ENCODE data around the gene CNTLN.
"Not testable (repeated sequence)": the region's sequence is repeated elsewhere in the genome, so short reads cannot be mapped to it uniquely, and the experiment has no call there.

CNTLN gene

DNA sequence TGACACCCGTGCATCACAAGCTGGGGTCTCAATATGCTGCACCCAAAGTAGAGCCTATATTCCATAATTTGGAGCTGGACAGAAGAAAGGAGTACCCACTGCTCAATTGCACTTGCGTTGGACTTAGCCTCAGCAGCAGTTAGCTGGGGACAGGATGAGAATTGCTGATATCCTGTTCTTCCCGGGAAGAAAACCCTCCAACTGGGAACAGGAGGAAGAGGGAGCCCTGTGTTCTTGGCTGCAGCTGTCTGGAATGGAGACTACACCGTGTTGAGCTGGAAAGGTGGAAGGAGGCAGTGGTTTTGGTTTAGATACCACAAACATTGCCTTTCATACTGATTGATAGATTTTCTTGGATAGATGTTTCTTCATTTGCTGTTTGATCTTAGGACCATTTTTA is 24.6 kb downstream of the CNTLN start:
- H3K27me3 ChIP-seq (replicated peaks; ENCODE audit: control insufficient read depth, insufficient read depth, low read length): no peaks in the 10 kb centered on the region
- no peak overlapping the region for H3K4me3 ChIP-seq (replicated peaks; ENCODE audit: low read depth, low read length)
- DNase-seq (ENCODE audit: extremely low read depth, insufficient read length): no peak
- TF ChIP-seq, protein P1, sequence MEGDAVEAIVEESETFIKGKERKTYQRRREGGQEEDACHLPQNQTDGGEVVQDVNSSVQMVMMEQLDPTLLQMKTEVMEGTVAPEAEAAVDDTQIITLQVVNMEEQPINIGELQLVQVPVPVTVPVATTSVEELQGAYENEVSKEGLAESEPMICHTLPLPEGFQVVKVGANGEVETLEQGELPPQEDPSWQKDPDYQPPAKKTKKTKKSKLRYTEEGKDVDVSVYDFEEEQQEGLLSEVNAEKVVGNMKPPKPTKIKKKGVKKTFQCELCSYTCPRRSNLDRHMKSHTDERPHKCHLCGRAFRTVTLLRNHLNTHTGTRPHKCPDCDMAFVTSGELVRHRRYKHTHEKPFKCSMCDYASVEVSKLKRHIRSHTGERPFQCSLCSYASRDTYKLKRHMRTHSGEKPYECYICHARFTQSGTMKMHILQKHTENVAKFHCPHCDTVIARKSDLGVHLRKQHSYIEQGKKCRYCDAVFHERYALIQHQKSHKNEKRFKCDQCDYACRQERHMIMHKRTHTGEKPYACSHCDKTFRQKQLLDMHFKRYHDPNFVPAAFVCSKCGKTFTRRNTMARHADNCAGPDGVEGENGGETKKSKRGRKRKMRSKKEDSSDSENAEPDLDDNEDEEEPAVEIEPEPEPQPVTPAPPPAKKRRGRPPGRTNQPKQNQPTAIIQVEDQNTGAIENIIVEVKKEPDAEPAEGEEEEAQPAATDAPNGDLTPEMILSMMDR (IDR thresholded peaks at IDR 0.05; ENCODE audit: insufficient read depth, low read length, poor library complexity, severe bottlenecking): no peak
- no peaks in the 10 kb centered on the region for H3K36me3 ChIP-seq (ENCODE audit: control insufficient read depth, insufficient read depth, low read length)

DNA sequence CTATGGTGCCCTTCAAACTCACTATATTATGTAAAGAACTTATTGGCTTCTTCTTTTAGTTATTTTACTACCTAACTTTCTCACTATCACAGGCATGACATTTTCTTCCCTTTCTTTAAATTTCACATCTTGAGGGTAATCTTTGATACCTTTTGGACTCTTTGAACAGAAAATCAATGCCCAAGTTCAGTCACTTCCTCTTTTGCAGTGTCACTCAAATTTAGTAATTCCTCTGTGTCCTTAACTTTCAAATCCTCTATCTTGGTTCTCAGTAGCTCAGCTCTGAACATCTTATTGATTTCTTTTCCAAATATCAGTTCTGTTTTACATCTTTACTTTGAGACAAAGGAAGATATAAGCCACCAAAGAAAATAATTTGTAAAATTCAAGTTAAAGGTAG is 25.5 kb downstream of the CNTLN start:
- no peaks in the 10 kb centered on the region for H3K27me3 ChIP-seq (replicated peaks; ENCODE audit: control insufficient read depth, insufficient read depth, low read length)
- no peak for DNase-seq (ENCODE audit: extremely low read depth, insufficient read length)
- TF ChIP-seq, protein P1 (IDR thresholded peaks at IDR 0.05; ENCODE audit: insufficient read depth, low read length, poor library complexity, severe bottlenecking): no peak
- no peak overlapping the region for H3K4me3 ChIP-seq (replicated peaks; ENCODE audit: low read depth, low read length)
- H3K36me3 ChIP-seq (ENCODE audit: control insufficient read depth, insufficient read depth, low read length): no peaks in the 10 kb centered on the region

DNA sequence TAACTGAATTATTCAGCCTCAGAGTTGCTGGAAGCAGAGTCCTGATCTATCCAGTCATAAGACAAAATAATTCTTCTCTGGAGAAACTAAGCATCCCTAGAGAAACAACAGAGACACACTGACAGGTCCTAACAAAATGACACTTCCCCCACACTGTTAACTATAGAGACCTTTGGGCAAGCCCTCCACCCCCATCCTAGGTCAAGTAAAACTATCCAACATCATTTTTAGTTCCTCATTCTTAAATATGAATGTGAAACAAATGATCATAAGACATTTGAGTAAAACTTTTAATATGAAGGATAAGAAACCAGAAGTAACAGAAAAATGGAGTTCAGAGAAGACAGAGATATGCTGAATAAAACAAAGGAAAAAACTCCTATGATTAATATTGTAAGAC is 30.9 kb downstream of the CNTLN start:
- Histone ChIP-seq H3K27me3 (replicated peaks; ENCODE audit: control insufficient read depth, insufficient read depth, low read length) (no peaks in the 10 kb centered on the region), H3K4me3 (replicated peaks; ENCODE audit: low read depth, low read length) (no peak overlapping the region), H3K36me3 (ENCODE audit: control insufficient read depth, insufficient read depth, low read length) (no peaks in the 10 kb centered on the region)
- no peak for DNase-seq (ENCODE audit: extremely low read depth, insufficient read length)
- TF ChIP-seq, protein P1 (IDR thresholded peaks at IDR 0.05; ENCODE audit: insufficient read depth, low read length, poor library complexity, severe bottlenecking): no peak

DNA sequence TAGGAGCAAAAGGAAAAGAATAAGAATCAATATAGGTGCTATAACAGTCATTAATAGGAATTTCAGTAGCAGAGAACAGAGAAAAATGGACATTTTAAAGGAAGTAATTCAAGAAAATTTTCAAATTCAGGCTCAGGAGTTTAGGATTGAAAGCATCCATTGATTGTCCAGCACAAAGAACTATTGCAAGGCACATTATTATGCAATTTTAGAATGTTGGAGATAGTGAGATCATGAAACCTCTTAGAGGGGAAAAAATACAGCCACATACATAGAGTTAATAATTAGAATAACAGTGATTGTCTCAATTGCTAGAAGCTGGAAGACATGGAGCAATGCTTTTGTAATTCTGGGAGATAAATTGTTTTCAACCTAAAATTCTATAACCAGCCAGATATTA is 31.5 kb downstream of the CNTLN start:
- Histone ChIP-seq H3K27me3 (replicated peaks; ENCODE audit: control insufficient read depth, insufficient read depth, low read length) (no peaks in the 10 kb centered on the region), H3K4me3 (replicated peaks; ENCODE audit: low read depth, low read length) (no peak overlapping the region), H3K36me3 (ENCODE audit: control insufficient read depth, insufficient read depth, low read length) (no peaks in the 10 kb centered on the region)
- TF ChIP-seq, protein P1 (IDR thresholded peaks at IDR 0.05; ENCODE audit: insufficient read depth, low read length, poor library complexity, severe bottlenecking): no peak
- DNase-seq (ENCODE audit: extremely low read depth, insufficient read length): no peak

DNA sequence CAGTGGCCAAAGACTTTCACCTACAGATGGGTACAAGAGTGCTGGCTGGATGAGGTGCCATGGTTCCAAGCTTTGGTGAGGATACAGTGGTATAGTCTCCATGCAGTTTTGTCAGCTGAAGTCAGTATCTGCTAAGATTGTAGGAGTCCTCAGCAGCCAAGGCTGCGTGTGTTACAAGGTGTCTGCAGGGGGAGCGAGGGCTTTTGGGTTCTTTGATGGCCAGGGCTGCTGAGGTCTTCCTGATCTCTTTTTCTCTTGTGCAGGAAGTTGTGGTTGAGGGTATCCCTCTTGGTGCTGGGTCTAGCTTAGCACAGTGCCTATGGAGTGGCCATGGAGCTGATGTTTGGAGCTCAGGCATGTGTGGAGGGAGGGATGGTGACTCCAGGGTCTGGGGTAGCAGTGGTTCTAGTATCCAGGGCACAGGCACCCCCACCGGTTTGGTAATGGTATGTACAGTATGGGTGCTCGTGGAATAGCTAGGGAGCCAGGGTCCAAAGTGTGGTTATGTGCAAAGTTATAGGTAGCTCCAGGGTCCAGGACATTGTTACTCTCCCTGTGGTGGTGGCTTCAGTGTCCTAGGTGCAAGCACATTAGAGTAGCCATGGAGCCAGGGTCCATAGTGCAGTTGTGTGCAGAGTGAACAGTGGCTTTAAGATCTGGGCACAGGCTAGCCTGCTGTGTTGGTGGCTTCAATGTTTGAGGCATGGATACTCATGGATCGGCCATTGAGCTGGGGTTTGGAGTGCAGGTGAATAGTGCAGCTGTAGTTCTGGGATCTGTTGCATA is 36.7 kb downstream of the CNTLN start:
- Histone ChIP-seq H3K4me3 (replicated peaks; ENCODE audit: low read depth, low read length) (no peak overlapping the region), H3K36me3 (ENCODE audit: control insufficient read depth, insufficient read depth, low read length) (no peaks in the 10 kb centered on the region), H3K27me3 (replicated peaks; ENCODE audit: control insufficient read depth, insufficient read depth, low read length) (no peaks in the 10 kb centered on the region)
- TF ChIP-seq, protein P1 (IDR thresholded peaks at IDR 0.05; ENCODE audit: insufficient read depth, low read length, poor library complexity, severe bottlenecking): no peak
- no peak for DNase-seq (ENCODE audit: extremely low read depth, insufficient read length)

DNA sequence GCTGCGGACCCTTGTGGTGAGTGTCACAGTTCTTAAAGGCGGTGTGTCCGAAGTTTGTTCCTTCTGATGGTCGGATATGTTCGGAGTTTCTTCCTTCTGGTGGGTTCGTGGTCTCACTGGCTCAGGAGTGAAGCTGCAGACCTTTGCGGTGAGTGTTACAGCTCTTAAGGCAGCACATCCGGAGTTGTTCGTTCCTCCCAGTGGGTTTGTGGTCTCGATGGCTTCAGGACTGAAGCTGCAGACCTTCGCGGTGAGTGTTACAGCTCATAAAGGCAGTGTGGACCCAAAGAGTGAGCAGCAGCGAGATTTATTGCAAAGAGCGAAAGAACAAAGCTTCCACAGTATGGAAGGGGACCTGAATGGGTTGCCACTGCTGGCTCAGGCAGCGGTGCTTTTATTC is 42.7 kb downstream of the CNTLN start:
- not testable (repeated sequence) for H3K4me3 ChIP-seq (replicated peaks; ENCODE audit: low read depth, low read length); H3K36me3 ChIP-seq (ENCODE audit: control insufficient read depth, insufficient read depth, low read length); DNase-seq (ENCODE audit: extremely low read depth, insufficient read length); H3K27me3 ChIP-seq (replicated peaks; ENCODE audit: control insufficient read depth, insufficient read depth, low read length)

Data from GM06990 (cell line).